Liver (tissue), 3 donors: ENCODE results near the gene GPR132.

Experiments
- EGR1 ChIP-seq, 2 donors: IDR thresholded peaks; 2 replicates each; pipeline ENCODE4 v1.6.1; 2016 to 2018; ENCODE audit warnings: antibody characterized with exemption in 2 of 2, low read depth in 2 of 2
- JUND ChIP-seq, 2 donors: IDR thresholded peaks; 2 replicates each; pipeline ENCODE4 v1.6.1; 2016; ENCODE audit warnings: antibody characterized with exemption in 2 of 2
- REST ChIP-seq: IDR thresholded peaks from 2 replicates; pipeline ENCODE4 v1.6.1; 2016; ENCODE audit warnings: antibody characterized with exemption, mild to moderate bottlenecking
- TF ChIP-seq, protein P1 (sequence below): fragments of 150-350 bp; IDR thresholded peaks from 2 replicates; pipeline ENCODE4 v1.5.1; 2017; ENCODE audit warnings: improper control_type of control experiment, low read depth, low read length; ENCODE audit not compliant: missing input control
- donor health status: healthy.
- donor health status: healthy.

DNA sequence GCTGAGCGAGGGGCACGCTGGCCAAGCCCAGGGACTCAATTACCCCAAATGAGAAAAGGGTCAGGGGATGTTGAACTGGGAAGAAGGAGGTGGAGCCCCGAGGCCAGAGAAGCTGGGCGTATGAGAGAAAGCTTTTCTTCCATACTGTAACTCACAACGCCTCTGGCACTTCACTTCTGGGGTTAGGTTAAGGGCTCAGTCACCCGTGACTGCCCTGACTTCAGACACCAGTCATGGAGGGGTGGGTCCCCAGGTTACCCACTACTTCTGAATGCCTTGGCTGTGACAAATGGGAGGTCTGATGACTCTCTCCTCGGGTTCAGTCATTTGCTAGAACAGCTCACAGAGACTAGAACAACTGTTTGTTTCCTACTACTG, 5.5 kb upstream of the GPR132 start:
- TF ChIP-seq, protein P1, sequence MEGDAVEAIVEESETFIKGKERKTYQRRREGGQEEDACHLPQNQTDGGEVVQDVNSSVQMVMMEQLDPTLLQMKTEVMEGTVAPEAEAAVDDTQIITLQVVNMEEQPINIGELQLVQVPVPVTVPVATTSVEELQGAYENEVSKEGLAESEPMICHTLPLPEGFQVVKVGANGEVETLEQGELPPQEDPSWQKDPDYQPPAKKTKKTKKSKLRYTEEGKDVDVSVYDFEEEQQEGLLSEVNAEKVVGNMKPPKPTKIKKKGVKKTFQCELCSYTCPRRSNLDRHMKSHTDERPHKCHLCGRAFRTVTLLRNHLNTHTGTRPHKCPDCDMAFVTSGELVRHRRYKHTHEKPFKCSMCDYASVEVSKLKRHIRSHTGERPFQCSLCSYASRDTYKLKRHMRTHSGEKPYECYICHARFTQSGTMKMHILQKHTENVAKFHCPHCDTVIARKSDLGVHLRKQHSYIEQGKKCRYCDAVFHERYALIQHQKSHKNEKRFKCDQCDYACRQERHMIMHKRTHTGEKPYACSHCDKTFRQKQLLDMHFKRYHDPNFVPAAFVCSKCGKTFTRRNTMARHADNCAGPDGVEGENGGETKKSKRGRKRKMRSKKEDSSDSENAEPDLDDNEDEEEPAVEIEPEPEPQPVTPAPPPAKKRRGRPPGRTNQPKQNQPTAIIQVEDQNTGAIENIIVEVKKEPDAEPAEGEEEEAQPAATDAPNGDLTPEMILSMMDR: no peak
- no peak for TF ChIP-seq JUND (IDR thresholded peaks at IDR 0.05)
- TF ChIP-seq EGR1 (IDR thresholded peaks at IDR 0.05; ENCODE audit: low read depth in 2 of 2): no peak
- TF ChIP-seq REST: no peak
